Fibroblast of lung (primary cell): ENCODE measurements around the gene AP2A2.

ENCODE experiments used
- EZH2 ChIP-seq: IDR thresholded peaks from 2 replicates; pipeline ENCODE4 v1.5.1; 2012; ENCODE audit warnings: low read length, control low read depth, mild to moderate bottlenecking; ENCODE audit errors: missing control alignments
- TF ChIP-seq, protein P1 (sequence below), 2 donors: IDR thresholded peaks in 1 of 2; conservative IDR thresholded peaks in 1 of 2; 1 replicate in 1 of 2; 2 replicates in 1 of 2; pipeline ENCODE4 v1.5.1; 2011 to 2012; ENCODE audit warnings: low read length in 2 of 2, control low read depth in 1 of 2, inconsistent platforms in 1 of 2, low read depth in 1 of 2, mild to moderate bottlenecking in 1 of 2

- TF ChIP-seq, protein P1, sequence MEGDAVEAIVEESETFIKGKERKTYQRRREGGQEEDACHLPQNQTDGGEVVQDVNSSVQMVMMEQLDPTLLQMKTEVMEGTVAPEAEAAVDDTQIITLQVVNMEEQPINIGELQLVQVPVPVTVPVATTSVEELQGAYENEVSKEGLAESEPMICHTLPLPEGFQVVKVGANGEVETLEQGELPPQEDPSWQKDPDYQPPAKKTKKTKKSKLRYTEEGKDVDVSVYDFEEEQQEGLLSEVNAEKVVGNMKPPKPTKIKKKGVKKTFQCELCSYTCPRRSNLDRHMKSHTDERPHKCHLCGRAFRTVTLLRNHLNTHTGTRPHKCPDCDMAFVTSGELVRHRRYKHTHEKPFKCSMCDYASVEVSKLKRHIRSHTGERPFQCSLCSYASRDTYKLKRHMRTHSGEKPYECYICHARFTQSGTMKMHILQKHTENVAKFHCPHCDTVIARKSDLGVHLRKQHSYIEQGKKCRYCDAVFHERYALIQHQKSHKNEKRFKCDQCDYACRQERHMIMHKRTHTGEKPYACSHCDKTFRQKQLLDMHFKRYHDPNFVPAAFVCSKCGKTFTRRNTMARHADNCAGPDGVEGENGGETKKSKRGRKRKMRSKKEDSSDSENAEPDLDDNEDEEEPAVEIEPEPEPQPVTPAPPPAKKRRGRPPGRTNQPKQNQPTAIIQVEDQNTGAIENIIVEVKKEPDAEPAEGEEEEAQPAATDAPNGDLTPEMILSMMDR (conservative IDR thresholded peaks at IDR 0.05 in 1 of 2, IDR thresholded peaks at IDR 0.05 in 1 of 2; ENCODE audit: low read depth in 1 of 2, low read length in 2 of 2), result no peak
- TF ChIP-seq EZH2, result no peak
Measured at GRCh38 chr11:1038361-1038760, 112.7 kb downstream of the AP2A2 start.
